SU-DHL-6 (cell line): Measurements from ENCODE around the gene WDR38.

Source experiments
- H2AFZ ChIP-seq: fragments of 200-600 bp; sonication (generic); 2 replicates; pipeline ENCODE4 v1.6.1; 2014; ENCODE audit warnings: low read depth, mild to moderate bottlenecking, moderate library complexity, mixed read lengths, antibody characterized with exemption, low read length; ENCODE audit not compliant: severe bottlenecking
- H3F3A ChIP-seq: fragments of 200-600 bp; shearing (Covaris generic); 2 replicates; pipeline ENCODE4 v1.6.0; 2016; ENCODE audit warnings: antibody characterized with exemption, mild to moderate bottlenecking; ENCODE audit not compliant: insufficient read depth
- H3K27ac ChIP-seq: fragments of 200-600 bp; sonication (generic); 2 replicates; pipeline ENCODE4 v1.5.1; 2016; ENCODE audit warnings: low read depth, mild to moderate bottlenecking, low read length, moderate library complexity, mixed read lengths
- H3K27me3 ChIP-seq: fragments of 200-600 bp; sonication (generic), shearing (Covaris generic); 2 replicates; pipeline ENCODE4 v1.6.0; 2014; ENCODE audit warnings: mild to moderate bottlenecking, low read length
- H3K36me3 ChIP-seq: fragments of 200-600 bp; sonication (generic); 2 replicates; pipeline ENCODE4 v1.6.1; 2014; ENCODE audit warnings: mild to moderate bottlenecking, low read length, mixed read lengths
- H3K4me2 ChIP-seq: fragments of 300-600, 200-600 bp; shearing (Covaris generic), sonication (generic); 2 replicates; pipeline ENCODE4 v1.6.0; 2014; ENCODE audit warnings: low read length, low read depth, mild to moderate bottlenecking; ENCODE audit not compliant: poor library complexity, severe bottlenecking
- H3K4me3 ChIP-seq: fragments of 200-600 bp; sonication (generic); 2 replicates; pipeline ENCODE4 v1.5.1; 2014; ENCODE audit warnings: antibody characterized with exemption, low read length, mild to moderate bottlenecking, mixed read lengths; ENCODE audit not compliant: insufficient read depth, poor library complexity, severe bottlenecking
- H3K79me2 ChIP-seq: fragments of 200-600 bp; sonication (generic); 2 replicates; pipeline ENCODE4 v1.6.1; 2014; ENCODE audit warnings: mild to moderate bottlenecking, low read length, moderate library complexity; ENCODE audit not compliant: insufficient read depth
- H3K9ac ChIP-seq: fragments of 200-600 bp; sonication (generic); 2 replicates; pipeline ENCODE4 v1.7.0; 2014; ENCODE audit warnings: mild to moderate bottlenecking, low read length
- H3K9me2 ChIP-seq: fragments of 200-600 bp; sonication (generic); replicated peaks from 2 replicates; pipeline ENCODE4 v1.6.1; 2014; ENCODE audit warnings: low read length; ENCODE audit not compliant: insufficient read depth
- H3K9me3 ChIP-seq: fragments of 200-600 bp; sonication (generic); 2 replicates; pipeline ENCODE4 v1.6.1; 2014; ENCODE audit warnings: low read length, mixed read lengths; ENCODE audit not compliant: insufficient read depth
- H4K20me1 ChIP-seq: fragments of 200-600 bp; sonication (generic); 2 replicates; pipeline ENCODE4 v1.6.1; 2014; ENCODE audit warnings: low read depth, mild to moderate bottlenecking, antibody characterized with exemption, low read length, moderate library complexity, mixed read lengths
- CTCF ChIP-seq: fragments of 200-600 bp; sonication (generic); IDR thresholded peaks from one replicate; pipeline ENCODE4 v1.5.1; 2017; ENCODE audit warnings: antibody characterized with exemption, mild to moderate bottlenecking, low read length, moderate library complexity; ENCODE audit not compliant: insufficient read depth, poor library complexity, severe bottlenecking
- EZH2phosphoT487 ChIP-seq: fragments of 200-600 bp; sonication (generic), shearing (Covaris generic); conservative IDR thresholded peaks from 2 replicates; pipeline ENCODE4 v1.6.1; 2018; ENCODE audit warnings: mild to moderate bottlenecking, antibody characterized with exemption, low read length, moderate library complexity, mixed read lengths

WDR38 gene

GRCh38 chr9:124810663-124811355, 42.5 kb upstream of the WDR38 start:
- H3K4me3 ChIP-seq: no peak overlapping the region
- H3K9me2 ChIP-seq: no peaks in the 10 kb centered on the region
- H3K4me2 ChIP-seq: no peak overlapping the region
- H3K27me3 ChIP-seq: no peaks in the 10 kb centered on the region
- H4K20me1 ChIP-seq: no peaks in the 10 kb centered on the region
- H3K79me2 ChIP-seq: no peaks in the 10 kb centered on the region
- TF ChIP-seq CTCF: no peak
- no peak for TF ChIP-seq EZH2phosphoT487
- H3K36me3 ChIP-seq: no peaks in the 10 kb centered on the region
- no peak overlapping the region for H3K27ac ChIP-seq
- H3K9me3 ChIP-seq: no peaks in the 10 kb centered on the region
- H3F3A ChIP-seq: no peaks in the 10 kb centered on the region
- no peak overlapping the region for H3K9ac ChIP-seq
- H2AFZ ChIP-seq: no peak overlapping the region

- Histone ChIP-seq H4K20me1 (no peaks in the 10 kb centered on the region), H3K27ac (no peak overlapping the region), H3K79me2 (no peaks in the 10 kb centered on the region)
Observed at GRCh38 chr9:124812441-124812876, 40.8 kb upstream of the WDR38 start.

GRCh38 chr9:124813041-124813440, 40.2 kb upstream of the WDR38 start:
- H3K4me2 ChIP-seq: no peak overlapping the region

More at GRCh38 chr9:124812441-124812876, 40.8 kb upstream of the WDR38 start:
- Histone ChIP-seq H3K36me3 (no peaks in the 10 kb centered on the region), H3K9me3 (no peaks in the 10 kb centered on the region), H2AFZ (no peak overlapping the region), H3K4me3 (no peak overlapping the region), H3K4me2 (no peak overlapping the region), H3K9me2 (no peaks in the 10 kb centered on the region), H3F3A (no peaks in the 10 kb centered on the region), H3K9ac (no peak overlapping the region), H3K27me3 (no peaks in the 10 kb centered on the region)
- no peak for TF ChIP-seq CTCF

More at GRCh38 chr9:124813041-124813440, 40.2 kb upstream of the WDR38 start:
- no peak overlapping the region for H2AFZ ChIP-seq
- no peaks in the 10 kb centered on the region for H3K27me3 ChIP-seq
- H3K9ac ChIP-seq: no peak overlapping the region
- H3K36me3 ChIP-seq: no peaks in the 10 kb centered on the region
- H3K9me2 ChIP-seq: no peaks in the 10 kb centered on the region
- no peaks in the 10 kb centered on the region for H3F3A ChIP-seq
- no peak overlapping the region for H3K4me3 ChIP-seq
- TF ChIP-seq CTCF: no peak
- no peak for TF ChIP-seq EZH2phosphoT487
- H3K79me2 ChIP-seq: no peaks in the 10 kb centered on the region
- no peak overlapping the region for H3K27ac ChIP-seq
- H4K20me1 ChIP-seq: no peaks in the 10 kb centered on the region
- no peaks in the 10 kb centered on the region for H3K9me3 ChIP-seq
